ENCODE data around the gene CYP2D6.
"Not testable (repeated sequence)": the region's sequence is repeated elsewhere in the genome, so short reads cannot be mapped to it uniquely, and the experiment has no call there.

The CYP2D6 gene

GRCh38 chr22:42134100-42135020 lies 3.8 kb upstream of the CYP2D6 start:
- DNase-seq (ENCODE audit: low read depth), result peak; percentile 12

DNA sequence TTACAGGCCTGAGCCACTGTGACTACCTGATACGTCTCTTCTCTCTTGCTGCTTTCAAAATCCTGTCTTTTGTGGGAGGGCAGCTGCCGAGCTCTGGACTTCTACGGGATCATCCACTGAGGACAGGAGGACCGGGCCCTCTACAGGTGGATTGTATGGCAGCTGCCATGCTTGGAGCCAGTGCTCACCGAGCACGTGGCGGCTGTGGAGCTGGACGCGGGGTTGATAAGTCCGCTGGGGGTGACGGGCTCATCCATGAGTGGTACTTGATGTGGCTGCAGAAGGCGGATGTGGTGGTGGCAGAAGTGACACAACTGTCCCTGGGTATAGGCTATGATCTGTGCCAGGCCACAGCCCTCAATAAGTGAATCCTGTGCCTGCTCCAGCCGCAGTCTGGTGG lies 1.8 kb upstream of the CYP2D6 start:
- no peak for DNase-seq (ENCODE audit: low read depth)

GRCh38 chr22:42131562-42131961 lies 952 bp upstream of the CYP2D6 start:
- DNase-seq (ENCODE audit: low read depth), result no peak

DNA sequence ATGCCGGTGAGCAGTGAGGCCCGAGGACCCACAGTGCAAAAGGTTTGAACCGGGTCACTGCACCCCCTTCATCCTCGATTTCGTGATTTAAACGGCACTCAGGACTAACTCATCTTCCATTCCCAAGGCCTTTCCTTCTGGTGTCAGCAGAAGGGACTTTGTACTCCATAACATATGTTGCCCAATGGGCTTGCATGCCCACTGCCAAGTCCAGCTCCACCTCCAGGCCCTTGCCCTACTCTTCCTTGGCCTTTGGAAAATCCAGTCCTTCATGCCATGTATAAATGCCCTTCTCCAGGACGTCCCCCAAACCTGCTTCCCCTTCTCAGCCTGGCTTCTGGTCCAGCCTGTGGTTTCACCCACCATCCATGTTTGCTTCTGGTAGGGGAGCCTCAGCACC lies 428 bp downstream of the CYP2D6 start:
- not testable (repeated sequence) for DNase-seq (ENCODE audit: low read depth)

- not testable (repeated sequence) for DNase-seq (ENCODE audit: low read depth)
These were observed 1.6 kb downstream of the CYP2D6 start for GRCh38 chr22:42128776-42129694.

- DNase-seq (ENCODE audit: low read depth), result not testable (repeated sequence)
These were observed 2.6 kb downstream of the CYP2D6 start for GRCh38 chr22:42128007-42128406.

DNA sequence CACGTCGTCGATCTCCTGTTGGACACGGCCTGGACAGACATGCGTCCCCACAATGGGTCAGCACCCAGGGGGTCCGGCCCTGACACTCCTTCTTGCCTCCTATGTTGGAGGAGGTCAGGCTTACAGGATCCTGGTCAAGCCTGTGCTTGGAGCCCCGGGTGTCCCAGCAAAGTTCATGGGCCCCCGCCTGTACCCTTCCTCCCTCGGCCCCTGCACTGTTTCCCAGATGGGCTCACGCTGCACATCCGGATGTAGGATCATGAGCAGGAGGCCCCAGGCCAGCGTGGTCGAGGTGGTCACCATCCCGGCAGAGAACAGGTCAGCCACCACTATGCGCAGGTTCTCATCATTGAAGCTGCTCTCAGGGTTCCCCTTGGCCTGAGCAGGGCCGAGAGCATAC lies 3.0 kb downstream of the CYP2D6 start:
- no peak for DNase-seq (ENCODE audit: low read depth)

- not testable (repeated sequence) for DNase-seq (ENCODE audit: low read depth)
These were observed 7.1 kb downstream of the CYP2D6 start for GRCh38 chr22:42123529-42123928.

DNA sequence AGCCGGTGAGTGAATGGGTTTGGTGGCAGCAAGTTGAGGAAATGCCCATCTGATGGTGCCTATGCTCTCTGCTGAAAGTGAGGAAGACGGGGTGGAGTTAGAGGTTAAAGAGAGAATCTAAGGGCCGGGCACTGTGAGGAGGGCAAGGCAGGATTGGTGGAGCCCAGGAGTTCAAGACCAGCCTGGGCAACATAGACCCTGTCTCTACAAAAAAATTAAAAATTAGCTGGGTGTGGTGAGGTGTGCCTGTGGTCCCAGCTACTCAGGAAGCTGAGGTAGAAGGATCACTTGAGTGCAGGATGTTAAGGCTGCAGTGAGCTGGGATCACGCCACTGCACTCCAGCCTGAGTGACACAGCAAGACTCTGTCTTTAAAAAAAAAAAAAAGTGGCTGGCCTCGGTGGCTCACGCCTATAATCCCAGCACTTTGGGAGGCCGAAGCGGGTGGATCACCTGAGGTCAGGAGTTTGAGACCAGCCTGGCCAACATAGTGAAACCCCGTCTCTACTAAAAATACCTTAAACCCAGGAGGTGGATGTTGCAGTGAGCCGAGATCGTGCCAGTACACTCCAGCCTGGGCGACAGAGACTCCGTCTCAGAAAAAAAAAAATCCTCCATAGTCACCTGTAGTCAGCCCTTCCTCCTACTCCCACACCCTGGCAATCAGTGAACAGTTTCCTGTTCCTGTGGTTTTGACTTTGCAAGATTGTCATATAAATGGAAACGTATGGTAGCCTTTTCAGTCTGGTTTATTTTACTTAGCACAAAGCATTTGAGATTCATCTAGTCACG lies 10.2 kb downstream of the CYP2D6 start:
- DNase-seq (ENCODE audit: low read depth), result not testable (repeated sequence)

- no peak for DNase-seq (ENCODE audit: low read depth)
These were observed 13.7 kb downstream of the CYP2D6 start for GRCh38 chr22:42116848-42117424.

DNA sequence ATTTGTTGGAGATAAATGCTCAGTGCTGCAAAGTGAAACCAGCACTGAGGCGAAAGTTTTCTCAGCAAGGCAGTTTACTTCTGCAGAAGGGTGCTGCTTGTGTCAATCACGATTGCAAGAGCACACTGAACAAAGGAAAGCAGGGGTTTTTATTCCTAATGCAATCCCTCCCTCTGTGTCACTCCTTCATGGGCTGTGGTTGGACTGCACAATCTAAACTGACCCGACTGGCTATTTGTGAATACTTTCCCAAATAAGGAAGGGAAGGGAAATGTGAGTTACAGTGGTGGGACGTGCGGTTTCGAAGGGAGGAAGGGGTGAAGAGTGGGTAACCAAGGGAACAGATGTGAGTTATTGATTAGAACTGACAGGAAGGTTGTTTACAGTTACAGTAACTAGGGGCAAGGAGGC lies 15.2 kb downstream of the CYP2D6 start:
- not testable (repeated sequence) for DNase-seq (ENCODE audit: low read depth)

- DNase-seq (ENCODE audit: low read depth), result no peak
These were observed 15.9 kb downstream of the CYP2D6 start for GRCh38 chr22:42114721-42115120.

DNA sequence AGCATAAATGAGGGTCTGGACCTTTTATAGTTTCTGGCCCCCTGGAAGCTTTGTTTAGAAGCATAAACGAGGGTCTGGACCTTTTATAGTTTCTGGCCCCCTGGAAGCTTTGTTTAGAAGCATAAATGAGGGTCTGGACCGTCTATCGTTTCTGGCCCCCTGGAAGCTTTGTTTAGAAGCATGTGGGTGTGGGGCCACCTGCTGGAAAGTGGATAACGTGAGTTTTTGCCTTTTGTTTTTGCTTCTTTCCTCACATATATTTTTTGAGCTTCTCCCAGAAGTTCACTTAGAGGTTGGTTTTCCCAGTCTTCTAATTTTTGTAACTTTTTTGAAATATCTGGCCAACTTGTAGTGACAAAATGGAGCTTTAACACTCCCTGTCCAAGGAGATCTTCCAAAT lies 17.8 kb downstream of the CYP2D6 start:
- not testable (repeated sequence) for DNase-seq (ENCODE audit: low read depth)

DNA sequence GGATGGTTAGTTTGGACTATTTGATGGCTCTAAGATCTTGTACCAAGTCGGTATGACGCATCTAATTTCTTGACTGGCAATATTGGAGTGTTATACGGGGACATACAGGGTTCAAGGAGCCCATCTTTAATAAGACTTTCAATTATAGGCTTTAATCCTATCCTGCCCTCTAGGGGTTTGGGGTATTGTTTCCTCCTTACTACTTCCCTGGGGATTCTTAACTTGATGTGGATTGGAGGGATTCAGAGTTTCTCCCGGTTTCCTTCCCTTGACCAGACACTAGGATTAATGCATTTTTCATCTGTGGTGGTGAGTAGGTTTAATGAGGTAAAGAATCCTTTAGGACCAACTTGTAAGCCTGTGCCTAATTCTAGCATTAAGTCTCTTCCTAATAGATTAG lies 18.8 kb downstream of the CYP2D6 start:
- no peak for DNase-seq (ENCODE audit: low read depth)

- no peak for DNase-seq (ENCODE audit: low read depth)
These were observed 21.8 kb downstream of the CYP2D6 start for GRCh38 chr22:42108848-42109247.

DNA sequence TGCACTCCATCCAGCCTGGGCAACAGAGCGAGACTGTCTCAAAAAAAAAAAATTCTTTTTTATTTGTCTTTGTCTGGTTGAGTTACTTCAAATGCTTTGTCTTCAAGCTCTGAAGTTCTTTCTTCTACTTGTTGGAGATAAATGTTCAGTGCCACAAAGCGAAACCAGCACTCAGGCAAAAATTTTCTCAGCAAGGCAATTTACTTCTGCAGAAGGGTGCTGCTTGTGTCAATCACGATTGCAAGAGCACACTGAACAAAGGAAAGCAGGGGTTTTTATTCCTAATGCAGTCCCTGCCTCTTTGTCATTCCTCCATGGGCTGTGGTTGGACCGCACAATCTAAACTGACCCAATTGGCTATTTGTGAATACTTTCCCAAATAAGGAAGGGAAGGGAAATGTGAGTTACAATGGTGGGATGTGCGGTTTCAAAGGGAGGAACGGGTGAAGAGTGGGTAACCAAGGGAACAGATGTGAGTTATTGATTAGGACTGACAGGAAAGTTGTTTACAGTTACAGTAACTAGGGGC lies 26.2 kb downstream of the CYP2D6 start:
- DNase-seq (ENCODE audit: low read depth), result not testable (repeated sequence)

DNA sequence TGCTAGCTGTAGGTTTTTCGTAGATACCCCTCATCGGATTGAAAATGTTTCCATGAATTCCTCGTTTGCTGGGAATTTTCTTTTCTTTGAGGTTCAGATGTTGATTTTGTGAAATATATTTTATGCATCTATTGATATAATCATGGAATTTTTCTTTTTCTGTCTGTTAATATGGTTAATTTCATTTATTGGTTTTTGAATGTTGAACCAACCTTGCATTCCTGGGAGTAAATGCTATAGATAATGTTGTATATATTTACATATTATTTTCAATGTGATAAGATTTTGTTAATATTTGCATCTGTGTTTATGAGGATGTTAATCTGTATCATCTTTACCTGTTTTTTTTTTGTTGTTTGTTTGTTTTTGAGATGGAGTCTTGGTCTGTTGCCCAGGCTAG lies 29.4 kb downstream of the CYP2D6 start:
- no peak for DNase-seq (ENCODE audit: low read depth)

DNA sequence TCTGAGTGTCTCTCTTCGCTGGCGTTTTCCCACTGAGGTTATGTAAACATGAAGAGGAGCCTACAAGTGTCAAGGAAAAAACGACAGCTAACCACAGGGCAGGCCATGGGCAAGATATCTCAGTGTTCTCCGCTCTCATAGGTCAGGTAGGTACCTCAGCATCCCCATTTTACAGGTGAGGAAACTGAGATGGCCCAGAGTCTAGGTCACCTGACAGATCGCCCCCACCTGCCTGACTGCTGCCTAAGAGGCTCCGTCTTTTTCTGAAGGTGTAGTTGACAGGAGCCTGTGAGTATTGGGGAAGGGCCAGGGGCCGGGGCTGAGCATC lies 39.2 kb downstream of the CYP2D6 start:
- DNase-seq (ENCODE audit: low read depth), result no peak

- peak; percentile 98 for DNase-seq (ENCODE audit: low read depth)
These were observed 39.8 kb downstream of the CYP2D6 start, which contains the start of gene NDUFA6 for GRCh38 chr22:42090596-42091454. Gene NDUFA6 (minus strand): TSS chr22:42090772. CDS start chr22:42090744, 28 bp downstream.

- DNase-seq (ENCODE audit: low read depth), result no peak
These were observed 44.6 kb downstream of the CYP2D6 start for GRCh38 chr22:42086051-42086450.

All from stromal cell of bone marrow (primary cell).